ENCODE measurements around the gene SASH1.

SASH1 gene

DNA sequence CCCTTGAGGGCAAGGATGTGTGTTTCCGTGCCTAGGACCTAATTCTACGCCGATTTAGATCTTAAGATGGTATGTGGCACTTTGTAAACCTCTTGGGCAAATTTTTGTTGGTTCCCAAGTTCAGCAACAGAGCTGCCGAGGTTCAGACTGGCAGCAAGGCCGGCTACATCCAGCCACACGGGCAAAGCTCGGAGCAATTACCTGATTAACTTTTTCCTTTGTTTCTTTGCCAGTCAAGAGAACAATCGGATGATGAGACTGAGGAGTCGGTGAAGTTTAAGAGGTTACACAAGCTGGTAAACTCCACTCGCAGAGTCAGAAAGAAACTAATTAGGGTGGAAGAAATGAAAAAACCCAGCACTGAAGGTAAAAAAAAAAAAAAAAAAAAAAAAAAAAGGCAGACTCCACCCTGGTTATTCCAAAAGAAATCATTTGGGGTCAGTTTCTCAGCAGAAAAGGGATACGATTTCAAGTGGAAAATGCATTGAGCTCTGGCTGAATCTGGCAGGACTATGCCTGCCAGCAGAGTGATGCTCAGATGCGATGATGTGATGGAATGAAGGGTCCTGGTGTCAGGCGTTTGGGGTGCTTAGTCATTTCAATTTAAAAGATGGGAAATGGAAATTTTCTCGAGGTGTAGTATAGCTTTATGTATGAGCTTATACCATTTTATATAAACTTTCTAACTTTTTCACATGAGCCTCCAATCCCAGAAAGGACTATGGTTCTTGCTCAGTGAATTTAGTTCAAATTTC lies 171.6 kb downstream of the SASH1 start:
- DNase-seq, result no peak
- no peak for TF ChIP-seq POLR2A (IDR thresholded peaks at IDR 0.05; ENCODE audit: low read length)
- no peak for TF ChIP-seq GATA1 (IDR thresholded peaks at IDR 0.05; ENCODE audit: low read depth, low read length)

DNA sequence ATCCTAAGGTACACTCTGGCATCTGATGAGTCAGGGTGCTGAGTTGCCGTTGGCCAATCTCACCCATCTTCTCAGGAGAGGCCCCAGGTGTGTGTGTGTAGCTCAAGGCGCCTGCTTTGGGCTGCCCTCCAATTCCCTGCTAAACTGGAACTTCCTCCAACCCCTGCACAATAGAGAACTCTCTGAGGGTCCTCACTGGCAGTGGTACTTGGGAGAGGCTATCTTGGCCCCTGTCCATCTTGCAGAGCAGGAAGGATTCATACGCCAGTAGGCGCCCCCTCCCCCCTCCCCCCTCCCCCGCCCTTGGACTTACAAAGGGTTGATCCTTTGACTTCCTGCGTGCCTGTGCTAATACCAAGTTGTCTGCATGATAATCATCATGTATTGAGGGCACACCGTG lies 173.6 kb downstream of the SASH1 start:
- DNase-seq, result no peak

DNA sequence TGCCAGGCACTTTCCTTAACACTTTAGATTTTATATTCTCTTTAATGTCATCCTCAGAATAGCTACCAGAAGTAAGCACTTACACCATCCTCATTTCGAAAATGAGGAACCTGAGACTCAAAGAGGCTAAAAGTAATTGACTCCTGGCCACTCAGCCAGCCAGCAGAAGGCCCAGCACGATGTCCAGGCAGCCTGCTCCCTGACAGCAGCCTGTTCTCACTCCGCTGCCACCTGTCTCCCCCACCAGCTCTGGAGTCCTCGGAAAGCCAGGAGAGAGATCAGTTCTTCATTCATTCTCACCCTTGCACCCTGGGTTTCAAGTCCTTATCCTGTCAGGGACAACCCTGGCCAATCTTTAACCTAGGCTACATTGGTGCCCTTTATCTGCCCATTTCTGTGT lies 174.0 kb downstream of the SASH1 start:
- no peak for TF ChIP-seq POLR2A (IDR thresholded peaks at IDR 0.05; ENCODE audit: low read length)
- TF ChIP-seq GATA1 (IDR thresholded peaks at IDR 0.05; ENCODE audit: low read depth, low read length), result no peak
- DNase-seq, result no peak

More for the DNA sequence above, 173.6 kb downstream of the SASH1 start:
- TF ChIP-seq GATA1 (IDR thresholded peaks at IDR 0.05; ENCODE audit: low read depth, low read length), result no peak
- TF ChIP-seq POLR2A (IDR thresholded peaks at IDR 0.05; ENCODE audit: low read length), result no peak

DNA sequence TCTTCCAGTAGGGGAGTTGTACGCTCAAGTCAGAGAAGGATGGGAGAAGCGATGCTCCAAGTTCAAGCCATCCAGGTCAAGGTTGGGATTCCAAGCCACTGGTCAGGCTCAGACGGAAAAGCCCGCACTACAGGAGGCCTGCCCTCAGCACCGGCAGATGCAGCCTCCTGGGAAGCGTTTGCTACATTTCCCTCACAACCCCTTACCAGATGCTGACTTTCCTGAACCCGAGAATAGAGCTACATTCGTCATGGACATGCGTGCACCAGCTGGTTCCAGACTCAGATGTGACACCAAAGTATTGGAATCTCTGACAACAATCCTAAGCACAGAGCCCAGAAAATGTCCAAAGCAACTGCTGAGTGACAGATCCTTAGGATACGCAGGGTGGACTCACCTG lies 174.8 kb downstream of the SASH1 start:
- no peak for DNase-seq
- TF ChIP-seq POLR2A (IDR thresholded peaks at IDR 0.05; ENCODE audit: low read length), result no peak

DNA sequence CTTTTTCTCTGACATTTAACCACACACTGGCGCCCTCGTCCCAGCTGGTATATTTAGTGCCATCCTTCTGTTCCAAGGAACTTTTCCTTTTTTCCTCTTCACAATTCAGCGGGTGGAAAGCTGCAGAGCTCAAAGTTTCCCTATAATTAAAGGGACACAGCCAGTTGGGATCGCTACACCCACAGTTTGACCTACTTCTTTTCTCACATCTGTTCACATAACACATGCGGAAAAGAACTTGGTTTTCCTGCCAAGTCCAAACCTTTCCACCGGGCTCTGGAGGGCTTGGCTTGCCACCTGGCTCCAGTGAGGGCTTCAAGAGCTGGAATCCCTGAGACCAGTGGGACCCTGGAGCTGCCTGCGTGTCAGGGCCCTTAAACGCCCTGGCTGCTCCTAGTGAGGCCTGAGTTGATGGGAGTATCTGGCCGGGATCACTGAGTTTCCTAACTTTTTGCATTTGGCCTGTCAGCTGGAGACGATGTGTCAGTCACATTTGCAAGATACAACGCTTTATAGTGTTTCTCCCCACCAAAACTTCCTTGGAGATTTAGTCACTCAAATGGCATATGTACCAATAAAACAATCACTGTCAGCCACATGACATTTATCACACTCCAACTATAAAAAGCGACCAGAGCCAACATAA lies 176.0 kb downstream of the SASH1 start:
- no peak for DNase-seq
- TF ChIP-seq POLR2A (IDR thresholded peaks at IDR 0.05; ENCODE audit: low read length), result no peak
- no peak for TF ChIP-seq GATA1 (IDR thresholded peaks at IDR 0.05; ENCODE audit: low read depth, low read length)

DNA sequence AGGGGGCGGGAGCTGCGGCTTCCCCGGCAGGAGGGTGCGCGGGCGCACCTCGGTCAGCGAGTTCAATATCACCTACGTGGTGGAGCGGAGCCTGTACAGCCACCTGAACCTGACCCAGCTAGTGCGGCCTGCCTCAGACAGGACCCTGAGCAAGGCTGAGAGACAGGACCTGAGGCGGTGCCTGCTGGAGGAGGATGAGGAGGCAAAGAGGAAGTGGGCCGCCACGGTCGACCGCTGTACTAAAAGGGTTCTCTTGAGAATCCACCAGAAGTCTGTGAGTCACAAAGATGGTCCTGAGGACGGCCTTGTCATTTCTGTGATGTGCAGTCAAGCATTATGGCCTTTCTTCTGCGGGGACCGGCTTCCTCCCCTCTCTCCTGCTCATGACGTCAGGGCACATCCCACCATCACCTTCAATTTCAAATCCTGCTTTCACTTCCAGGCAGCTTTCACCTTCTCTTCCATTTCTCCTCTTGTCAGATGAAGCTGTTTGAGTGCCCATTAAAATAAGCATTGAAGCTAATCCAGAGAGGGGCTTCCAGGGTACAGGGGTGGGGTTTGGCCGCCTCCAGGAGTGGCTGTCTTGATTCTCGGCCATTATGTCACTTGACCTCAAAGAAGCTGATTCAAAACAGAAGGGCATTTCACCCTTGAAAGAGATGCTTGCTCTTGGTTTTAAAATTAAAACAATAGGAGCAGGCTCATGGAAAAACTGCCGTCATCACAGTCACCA lies 177.6 kb downstream of the SASH1 start:
- no peak for DNase-seq
- no peak for TF ChIP-seq GATA1 (IDR thresholded peaks at IDR 0.05; ENCODE audit: low read depth, low read length)
- TF ChIP-seq POLR2A (IDR thresholded peaks at IDR 0.05; ENCODE audit: low read length), result no peak

DNA sequence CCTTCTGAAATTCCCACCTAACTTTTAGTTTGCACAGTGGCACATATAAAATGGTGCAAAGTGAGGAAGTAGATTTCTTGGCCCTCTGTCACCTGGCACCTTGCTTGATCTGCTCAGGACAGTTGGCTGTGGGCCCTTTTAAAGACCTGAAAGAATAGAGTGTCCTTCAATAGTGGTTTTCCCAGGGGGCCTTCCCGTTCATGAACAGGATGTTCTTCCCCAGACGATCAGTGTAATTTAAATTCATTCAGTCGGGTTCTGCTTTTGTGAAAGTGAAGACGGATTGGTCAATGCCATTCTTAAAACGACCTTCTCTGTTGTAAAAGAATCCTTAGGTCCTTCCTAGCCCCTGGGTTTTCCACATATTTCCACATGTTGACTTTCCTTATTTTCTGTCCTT lies 178.5 kb downstream of the SASH1 start:
- DNase-seq, result no peak
- TF ChIP-seq POLR2A (IDR thresholded peaks at IDR 0.05; ENCODE audit: low read length) (no peak), GATA1 (IDR thresholded peaks at IDR 0.05; ENCODE audit: low read depth, low read length) (no peak)

DNA sequence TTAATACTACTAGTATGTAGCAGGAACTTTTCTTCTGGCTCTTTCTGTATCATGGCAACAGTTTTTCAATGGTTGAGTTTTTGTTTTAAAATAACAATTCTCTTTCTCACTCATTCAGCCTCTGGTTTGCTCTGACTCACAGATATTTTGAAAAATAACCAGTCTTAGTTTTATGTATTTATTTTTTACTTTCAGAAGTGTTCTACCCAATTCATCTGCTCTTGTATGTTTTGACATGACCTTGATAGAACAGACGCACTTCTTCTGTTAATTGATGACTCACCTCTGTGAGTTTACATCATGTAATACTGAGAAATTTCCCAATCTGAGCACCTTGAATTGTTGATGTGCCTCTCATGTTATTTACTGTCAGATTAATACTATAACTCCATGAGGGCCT lies 178.9 kb downstream of the SASH1 start:
- no peak for TF ChIP-seq POLR2A (IDR thresholded peaks at IDR 0.05; ENCODE audit: low read length)
- TF ChIP-seq GATA1 (IDR thresholded peaks at IDR 0.05; ENCODE audit: low read depth, low read length), result no peak
- no peak for DNase-seq

DNA sequence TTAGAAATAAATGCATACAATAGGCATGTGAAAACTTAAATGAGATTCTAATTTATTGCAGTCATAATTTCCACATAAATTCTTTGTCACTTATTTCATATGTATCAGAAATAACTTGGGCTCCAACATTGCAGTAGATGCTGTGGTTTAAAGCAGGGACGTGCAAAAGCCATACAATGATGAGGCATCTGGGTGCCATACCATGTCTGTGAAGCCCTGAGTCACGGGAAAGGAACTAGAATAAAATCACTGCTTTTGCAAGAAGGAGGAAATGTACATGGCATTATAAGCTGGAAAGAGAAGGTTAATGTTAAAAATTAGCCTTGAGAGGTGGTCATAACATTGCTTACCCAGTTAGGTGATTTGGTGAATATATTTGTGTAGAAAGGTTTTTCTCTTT lies 180.4 kb downstream of the SASH1 start:
- TF ChIP-seq GATA1 (IDR thresholded peaks at IDR 0.05; ENCODE audit: low read depth, low read length), result no peak
- TF ChIP-seq POLR2A (IDR thresholded peaks at IDR 0.05; ENCODE audit: low read length), result no peak
- no peak for DNase-seq

DNA sequence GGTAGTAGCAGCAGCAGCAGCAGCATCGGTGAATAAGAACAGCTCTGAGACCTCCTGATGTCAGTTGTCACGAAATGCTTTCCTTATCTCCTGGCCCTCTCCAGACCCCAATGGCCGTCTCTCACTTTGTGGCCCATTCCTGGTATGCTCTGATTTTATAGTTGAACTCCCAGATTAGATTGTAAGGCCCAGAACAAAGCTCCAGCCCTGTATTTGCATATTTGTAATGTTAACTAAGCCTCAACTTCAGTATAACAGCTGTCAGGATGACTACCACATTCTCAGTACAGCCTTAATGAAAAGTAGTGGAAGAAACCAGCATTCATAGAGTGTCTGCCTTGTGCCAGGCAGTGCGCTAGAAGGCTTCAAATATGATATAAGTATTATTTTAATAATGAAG lies 180.9 kb downstream of the SASH1 start:
- no peak for TF ChIP-seq GATA1 (IDR thresholded peaks at IDR 0.05; ENCODE audit: low read depth, low read length)
- no peak for TF ChIP-seq POLR2A (IDR thresholded peaks at IDR 0.05; ENCODE audit: low read length)
- no peak for DNase-seq

DNA sequence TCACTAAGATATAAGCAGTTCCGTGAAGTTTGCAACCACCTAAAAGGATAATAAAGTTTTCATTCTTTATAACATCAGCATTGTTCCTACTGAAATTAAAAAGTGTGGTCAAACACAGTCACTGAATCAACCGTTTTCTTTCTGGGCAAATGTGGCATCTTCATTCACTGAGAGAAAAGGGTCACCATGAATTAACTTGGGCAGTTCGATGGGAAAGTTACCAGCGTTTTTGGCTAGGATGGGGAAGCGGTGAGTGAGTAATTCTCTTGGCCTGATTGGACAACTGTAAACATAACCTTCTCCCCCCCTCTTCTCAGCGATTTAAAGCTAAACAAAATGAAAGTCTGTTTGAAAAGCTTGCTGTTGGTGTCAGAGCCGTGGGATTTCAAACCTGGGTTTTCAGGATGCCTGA lies 181.8 kb downstream of the SASH1 start:
- no peak for TF ChIP-seq GATA1 (IDR thresholded peaks at IDR 0.05; ENCODE audit: low read depth, low read length)
- no peak for TF ChIP-seq POLR2A (IDR thresholded peaks at IDR 0.05; ENCODE audit: low read length)
- no peak for DNase-seq

DNA sequence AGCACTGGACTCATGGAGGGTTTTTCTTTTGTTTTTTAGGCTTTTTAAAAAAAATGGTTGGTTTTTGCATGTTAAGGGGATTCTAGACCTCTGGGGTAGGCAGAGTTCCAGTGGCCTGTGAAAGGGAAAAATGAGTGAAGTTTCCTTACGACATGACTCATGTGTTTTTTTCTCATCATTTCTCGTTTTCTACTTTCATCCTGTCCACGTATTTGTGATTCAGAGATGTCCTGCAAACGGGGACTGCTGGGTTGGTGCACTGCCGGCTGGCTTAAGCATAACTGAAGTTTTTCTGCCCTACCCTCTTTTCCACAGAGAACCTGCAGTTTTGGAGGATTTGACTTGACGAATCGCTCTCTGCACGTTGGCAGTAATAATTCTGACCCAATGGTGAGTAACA lies 182.3 kb downstream of the SASH1 start:
- DNase-seq, result no peak
- TF ChIP-seq GATA1 (IDR thresholded peaks at IDR 0.05; ENCODE audit: low read depth, low read length) (no peak), POLR2A (IDR thresholded peaks at IDR 0.05; ENCODE audit: low read length) (no peak)

DNA sequence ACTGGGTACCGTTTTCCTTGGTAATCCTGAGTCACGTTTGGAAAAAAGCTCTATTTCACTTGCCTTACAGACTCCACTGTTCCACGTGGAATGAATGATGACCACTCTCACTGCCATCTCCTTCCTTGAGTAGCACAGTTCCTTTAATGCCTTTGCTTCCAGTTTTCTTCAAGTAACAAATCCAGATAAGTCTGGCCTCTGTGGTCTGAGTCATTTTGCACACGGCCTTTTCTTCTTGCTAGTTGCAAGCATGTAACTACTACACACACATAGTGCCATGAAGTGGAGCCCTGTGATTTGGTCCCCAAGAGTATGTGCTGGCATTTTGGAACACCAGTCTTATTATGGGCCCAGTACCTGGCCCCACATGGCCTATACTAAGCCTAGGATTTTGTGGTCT lies 182.8 kb downstream of the SASH1 start:
- TF ChIP-seq GATA1 (IDR thresholded peaks at IDR 0.05; ENCODE audit: low read depth, low read length) (no peak), POLR2A (IDR thresholded peaks at IDR 0.05; ENCODE audit: low read length) (no peak)
- no peak for DNase-seq

DNA sequence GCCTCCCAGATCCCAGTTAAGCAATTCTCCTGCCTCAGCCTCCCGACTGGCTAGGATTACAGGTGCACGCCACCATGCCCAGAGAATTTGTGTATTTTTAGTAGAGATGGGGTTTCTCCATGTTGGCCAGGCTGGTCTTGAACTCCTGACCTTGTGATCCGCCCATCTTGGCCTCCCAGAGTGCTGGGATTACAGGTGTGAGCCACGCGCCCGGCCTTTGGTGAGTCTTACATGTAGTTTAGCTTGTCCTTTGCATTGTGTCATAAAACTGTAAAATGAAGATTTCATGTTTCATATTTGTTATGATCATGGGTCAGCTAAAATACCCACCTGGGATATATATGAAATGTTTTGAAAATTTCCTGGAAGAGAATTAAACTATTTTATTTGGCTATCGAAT lies 183.5 kb downstream of the SASH1 start:
- DNase-seq, result no peak
- TF ChIP-seq POLR2A (IDR thresholded peaks at IDR 0.05; ENCODE audit: low read length) (no peak), GATA1 (IDR thresholded peaks at IDR 0.05; ENCODE audit: low read depth, low read length) (no peak)
